Endothelial cell of umbilical vein (primary cell): ENCODE measurements around the gene SMS. TPM values are rescaled to one million over a fixed set of nuclear protein-coding genes. Genes with fewer than 3 reads are reported as not detected.

Experiments
- BruUV-seq: library from RNA; stranded (reverse); fragments of 400-500 nt; replicated peaks from 2 replicates; lab custom pipeline; 2021; lab: Mats Ljungman, UMichigan
- CTCF ChIA-PET: fragments of 300-600, 350-600 bp; sonication (Branson Sonifier 250); formaldehyde crosslinking; loops from one replicate; lab custom pipeline; 2021; ENCODE audit warnings: antibody characterized with exemption, inconsistent platforms; lab: Charles Lee
- POLR2A ChIA-PET: fragments of 300-600, 350-600 bp; sonication (Branson Sonifier 250); formaldehyde crosslinking; loops from one replicate; lab custom pipeline; 2021; ENCODE audit warnings: antibody characterized with exemption, inconsistent platforms; lab: Charles Lee
- DNase-seq: peaks from one replicate; pipeline ENCODE4 v3.0.0-alpha.2; 2011; ENCODE audit warnings: low read depth, low spot score
- FAIRE-seq: peaks from 2 replicates; lab custom pipeline; 2011; peaks lifted over from hg19 to GRCh38; lab: Jason Lieb, UNC
- H2AFZ ChIP-seq: 2 replicates; pipeline ENCODE4 v1.6.0; 2012; ENCODE audit warnings: low read depth, low read length, control low read depth, inconsistent platforms
- H3K27ac ChIP-seq: 2 replicates; pipeline ENCODE4 v1.5.1; 2011; ENCODE audit warnings: low read depth, mild to moderate bottlenecking, control low read depth, low read length, moderate library complexity; ENCODE audit not compliant: insufficient read depth
- H3K27me3 ChIP-seq, 2 experiments: 2 replicates each; pipeline versions ENCODE4 v1.6.0 to v1.6.1; 2011; ENCODE audit warnings: low read length in 2 of 2, mixed read lengths in 1 of 2; ENCODE audit not compliant: control insufficient read depth in 2 of 2, insufficient read depth in 2 of 2
- H3K36me3 ChIP-seq, 2 experiments: 2 replicates in 1 of 2; 3 replicates in 1 of 2; pipeline ENCODE4 v1.5.1; 2011; ENCODE audit warnings: low read length in 2 of 2, mild to moderate bottlenecking in 1 of 2, moderate library complexity in 1 of 2; ENCODE audit not compliant: control insufficient read depth in 2 of 2, insufficient read depth in 2 of 2; ENCODE audit errors: extremely low read depth in 1 of 2
- H3K4me1 ChIP-seq: 3 replicates; pipeline ENCODE4 v1.5.1; 2011; ENCODE audit warnings: mild to moderate bottlenecking, low read length; ENCODE audit not compliant: control insufficient read depth, insufficient read depth; ENCODE audit errors: extremely low read depth
- H3K4me2 ChIP-seq: 2 replicates; pipeline ENCODE4 v1.6.1; 2011; ENCODE audit warnings: low read length, control low read depth, mixed read lengths; ENCODE audit not compliant: insufficient read depth
- H3K4me3 ChIP-seq, 3 experiments: fragments of 200-600 bp in 1 of 3; sonication (generic), shearing (Covaris generic) in 1 of 3; replicated peaks in 1 of 3; 2 replicates each; pipeline ENCODE4 v1.5.1; 2011 to 2016; ENCODE audit warnings: control low read depth in 3 of 3, low read length in 3 of 3, mild to moderate bottlenecking in 2 of 3, inconsistent platforms in 1 of 3, low read depth in 1 of 3, moderate library complexity in 1 of 3; ENCODE audit not compliant: insufficient read depth in 1 of 3
- H3K79me2 ChIP-seq: 2 replicates; pipeline ENCODE4 v1.6.0; 2012; ENCODE audit warnings: low read length, inconsistent platforms; ENCODE audit not compliant: control insufficient read depth, insufficient read depth
- H3K9ac ChIP-seq: replicated peaks from 2 replicates; pipeline ENCODE3; 2011; ENCODE audit warnings: low read length, control low read depth; ENCODE audit not compliant: insufficient read depth; ENCODE audit errors: extremely low read depth
- H3K9me1 ChIP-seq: replicated peaks from 3 replicates; pipeline ENCODE4 v1.6.0; 2011; ENCODE audit warnings: mild to moderate bottlenecking, low read length; ENCODE audit not compliant: control insufficient read depth, insufficient read depth; ENCODE audit errors: extremely low read depth
- H3K9me3 ChIP-seq: replicated peaks from 2 replicates; pipeline ENCODE4 v1.5.1; 2012; ENCODE audit warnings: low read length, inconsistent platforms; ENCODE audit not compliant: control insufficient read depth, insufficient read depth
- H4K20me1 ChIP-seq: replicated peaks from 2 replicates; pipeline ENCODE3; 2011; ENCODE audit warnings: mild to moderate bottlenecking, low read length; ENCODE audit not compliant: control insufficient read depth, insufficient read depth; ENCODE audit errors: extremely low read depth
- EZH2 ChIP-seq: IDR thresholded peaks from 2 replicates; pipeline ENCODE4 v1.6.1; 2012; ENCODE audit warnings: borderline replicate concordance, low read depth, mild to moderate bottlenecking, moderate library complexity, low read length, inconsistent platforms; ENCODE audit not compliant: severe bottlenecking
- FOS ChIP-seq: IDR thresholded peaks from 2 replicates; pipeline ENCODE4 v1.6.1; 2011; ENCODE audit warnings: mild to moderate bottlenecking, low read length, moderate library complexity, borderline replicate concordance; ENCODE audit not compliant: insufficient read depth
- GATA2 ChIP-seq: IDR thresholded peaks from 2 replicates; pipeline ENCODE4 v1.7.0; 2011; ENCODE audit warnings: low read depth, mild to moderate bottlenecking, moderate library complexity, mixed read lengths, low read length; ENCODE audit not compliant: insufficient read length, insufficient read depth
- JUN ChIP-seq: IDR thresholded peaks from 2 replicates; pipeline ENCODE4 v1.6.1; 2011; ENCODE audit warnings: borderline replicate concordance, low read depth; ENCODE audit not compliant: insufficient read length, insufficient read depth
- MYC ChIP-seq: IDR thresholded peaks from one replicate; pipeline ENCODE4 v1.6.1; 2011; ENCODE audit warnings: mild to moderate bottlenecking, low read depth, low read length
- POLR2A ChIP-seq: IDR thresholded peaks from 2 replicates; pipeline ENCODE4 v1.6.1; 2012; ENCODE audit warnings: low read depth, mild to moderate bottlenecking, control low read depth, low read length
- POLR2AphosphoS5 ChIP-seq: IDR thresholded peaks from 2 replicates; pipeline ENCODE4 v1.6.1; 2012; ENCODE audit warnings: low read depth, mild to moderate bottlenecking, control low read depth, low read length, moderate library complexity; ENCODE audit not compliant: insufficient read depth
- dilution Hi-C: fragments of 300-500 bp; cut with MboI; formaldehyde crosslinking; loops from one replicate; pipeline ENCODE4 v1.15.0; 2019; ENCODE audit warnings: low sequenced_read_pairs; ENCODE audit not compliant: extremely low pct_ligation_motif_present
- intact Hi-C: fragments of 100-400 bp; cut with micrococcal nuclease; formaldehyde crosslinking; loops from one replicate; pipeline ENCODE4 v1.10.0; 2022
- polyA plus RNA-seq, 4 experiments: library from polyadenylated mRNA; depleted of rRNA in 3 of 4; stranded (reverse) in 3 of 4; unstranded in 1 of 4; fragments of >200 nt; gene quantifications; 2 replicates each; pipeline versions ENCODE4 v1.2.1 to v1.2.3, GENCODE V29; 2011 to 2012; ENCODE audit warnings: missing spikeins in 1 of 4
- total RNA-seq: library from RNA; stranded (reverse); gene quantifications from 2 replicates; pipeline ENCODE4 v1.2.3, GENCODE V29; 2021
- TF ChIP-seq, protein P1 (sequence below): IDR thresholded peaks from 2 replicates; pipeline ENCODE4 v1.6.1; 2011; ENCODE audit not compliant: insufficient read depth, insufficient read length
- TF ChIP-seq, protein P2 (sequence below), 2 donors: IDR thresholded peaks; 1 replicate in 1 of 2; 2 replicates in 1 of 2; pipeline ENCODE4 v1.5.1; 2011; ENCODE audit warnings: low read length in 2 of 2, mild to moderate bottlenecking in 2 of 2, moderate library complexity in 2 of 2, control low read depth in 1 of 2, inconsistent platforms in 1 of 2, low read depth in 1 of 2; ENCODE audit not compliant: insufficient read depth in 1 of 2; ENCODE audit errors: extremely low read depth in 1 of 2

Gene SMS
- total and polyA plus RNA-seq, 2 donors (not counting 3 experiments of a cell fraction or from before 2014, with no cell fraction given), result 57.1 to 173 TPM

DNA sequence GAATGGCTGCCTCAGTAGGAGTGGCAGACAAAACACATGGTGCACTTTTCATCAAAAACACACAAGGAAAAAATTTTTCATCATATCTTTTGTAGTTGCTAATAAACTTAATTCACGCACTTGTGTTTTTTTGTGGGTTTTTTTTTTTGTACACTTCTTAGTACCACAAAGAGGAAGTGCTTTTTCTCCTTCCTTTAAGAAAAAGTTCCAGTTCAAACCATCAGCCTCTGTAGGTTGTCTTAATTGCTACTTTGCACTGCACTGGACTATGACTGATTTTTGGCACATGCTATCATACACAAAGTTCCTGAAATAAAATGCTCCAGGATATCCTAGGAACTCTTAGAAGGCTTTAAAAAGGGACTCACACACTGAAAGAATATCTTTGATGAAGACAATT, 91.6 kb downstream of the SMS start, which contains the start of gene PHEX:
TSS of gene PHEX (plus strand) at position 242 of the 400 bp plus-strand sequence. CDS start 681 bp downstream, outside the sequence.
- no peaks in the 10 kb centered on the region for H3K27me3 ChIP-seq
- H3K9me3 ChIP-seq, result no peaks in the 10 kb centered on the region
- TF ChIP-seq POLR2AphosphoS5 (no peak), EZH2 (no peak), POLR2A (no peak), FOS (no peak), JUN (no peak), GATA2 (no peak), MYC (no peak)
- TF ChIP-seq, protein P1, sequence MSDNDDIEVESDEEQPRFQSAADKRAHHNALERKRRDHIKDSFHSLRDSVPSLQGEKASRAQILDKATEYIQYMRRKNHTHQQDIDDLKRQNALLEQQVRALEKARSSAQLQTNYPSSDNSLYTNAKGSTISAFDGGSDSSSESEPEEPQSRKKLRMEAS, result no peak
- TF ChIP-seq, protein P2, sequence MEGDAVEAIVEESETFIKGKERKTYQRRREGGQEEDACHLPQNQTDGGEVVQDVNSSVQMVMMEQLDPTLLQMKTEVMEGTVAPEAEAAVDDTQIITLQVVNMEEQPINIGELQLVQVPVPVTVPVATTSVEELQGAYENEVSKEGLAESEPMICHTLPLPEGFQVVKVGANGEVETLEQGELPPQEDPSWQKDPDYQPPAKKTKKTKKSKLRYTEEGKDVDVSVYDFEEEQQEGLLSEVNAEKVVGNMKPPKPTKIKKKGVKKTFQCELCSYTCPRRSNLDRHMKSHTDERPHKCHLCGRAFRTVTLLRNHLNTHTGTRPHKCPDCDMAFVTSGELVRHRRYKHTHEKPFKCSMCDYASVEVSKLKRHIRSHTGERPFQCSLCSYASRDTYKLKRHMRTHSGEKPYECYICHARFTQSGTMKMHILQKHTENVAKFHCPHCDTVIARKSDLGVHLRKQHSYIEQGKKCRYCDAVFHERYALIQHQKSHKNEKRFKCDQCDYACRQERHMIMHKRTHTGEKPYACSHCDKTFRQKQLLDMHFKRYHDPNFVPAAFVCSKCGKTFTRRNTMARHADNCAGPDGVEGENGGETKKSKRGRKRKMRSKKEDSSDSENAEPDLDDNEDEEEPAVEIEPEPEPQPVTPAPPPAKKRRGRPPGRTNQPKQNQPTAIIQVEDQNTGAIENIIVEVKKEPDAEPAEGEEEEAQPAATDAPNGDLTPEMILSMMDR (IDR thresholded peaks at IDR 0.05; ENCODE audit: extremely low read depth in 1 of 2, insufficient read depth in 1 of 2, low read depth in 1 of 2, low read length in 2 of 2), result no peak
- no peak for DNase-seq
- no TSS peak for BruUV-seq
- FAIRE-seq, result no peak
- H3K4me2 ChIP-seq, result no peak within 1 kb of the TSS
- dilution Hi-C loops (no loop called here), intact Hi-C loops (no loop called here)
- H2AFZ ChIP-seq, result no peak within 1 kb of the TSS
- no peaks in the 10 kb centered on the region for H4K20me1 ChIP-seq
- POLR2A ChIA-PET, result no interaction called here
- no peak within 1 kb of the TSS for H3K9ac ChIP-seq
- H3K4me3 ChIP-seq, result no peak within 1 kb of the TSS
- H3K9me1 ChIP-seq, result no peaks in the 10 kb centered on the region
- H3K79me2 ChIP-seq, result no peaks in the 10 kb centered on the region
- no peaks in the 10 kb centered on the region for H3K36me3 ChIP-seq
- H3K27ac ChIP-seq, result no peak within 1 kb of the TSS
- H3K4me1 ChIP-seq, result no peaks in the 10 kb centered on the region
- CTCF ChIA-PET, result no interaction called here
